Muscle layer of colon (tissue), 2 donors: ENCODE data around the gene NEAT1.
"Not testable (repeated sequence)": the region's sequence is repeated elsewhere in the genome, so short reads cannot be mapped to it uniquely, and the experiment has no call there.

Experiments
- H3K27ac ChIP-seq: one replicate; pipeline ENCODE4 v1.7.0; 2013; ENCODE audit warnings: low read depth, mild to moderate bottlenecking, low read length, moderate library complexity
- H3K27me3 ChIP-seq, 2 donors: one replicate each; pipeline ENCODE4 v1.7.0; 2013; ENCODE audit warnings: low read length in 2 of 2, mild to moderate bottlenecking in 2 of 2; ENCODE audit not compliant: insufficient read depth in 2 of 2, control insufficient read depth in 1 of 2
- H3K36me3 ChIP-seq: one replicate; pipeline ENCODE4 v1.7.0; 2013; ENCODE audit warnings: mild to moderate bottlenecking, low read length; ENCODE audit not compliant: insufficient read depth
- H3K4me1 ChIP-seq: one replicate; pipeline ENCODE4 v1.7.0; 2013; ENCODE audit warnings: mild to moderate bottlenecking, low read length; ENCODE audit not compliant: insufficient read depth
- H3K4me3 ChIP-seq, 2 donors: one replicate each; pipeline ENCODE4 v1.7.0; 2013; ENCODE audit warnings: low read length in 2 of 2, low read depth in 1 of 2, mild to moderate bottlenecking in 1 of 2, moderate library complexity in 1 of 2
- H3K9ac ChIP-seq: one replicate; pipeline ENCODE4 v1.7.0; 2013; ENCODE audit warnings: low read length
- H3K9me3 ChIP-seq: one replicate; pipeline ENCODE4 v1.7.0; 2013; ENCODE audit warnings: mild to moderate bottlenecking, low read length
- donor health status: abdominal sarcoma.
- donor health status: Adenocarcinoma of cecum.

The NEAT1 gene

DNA sequence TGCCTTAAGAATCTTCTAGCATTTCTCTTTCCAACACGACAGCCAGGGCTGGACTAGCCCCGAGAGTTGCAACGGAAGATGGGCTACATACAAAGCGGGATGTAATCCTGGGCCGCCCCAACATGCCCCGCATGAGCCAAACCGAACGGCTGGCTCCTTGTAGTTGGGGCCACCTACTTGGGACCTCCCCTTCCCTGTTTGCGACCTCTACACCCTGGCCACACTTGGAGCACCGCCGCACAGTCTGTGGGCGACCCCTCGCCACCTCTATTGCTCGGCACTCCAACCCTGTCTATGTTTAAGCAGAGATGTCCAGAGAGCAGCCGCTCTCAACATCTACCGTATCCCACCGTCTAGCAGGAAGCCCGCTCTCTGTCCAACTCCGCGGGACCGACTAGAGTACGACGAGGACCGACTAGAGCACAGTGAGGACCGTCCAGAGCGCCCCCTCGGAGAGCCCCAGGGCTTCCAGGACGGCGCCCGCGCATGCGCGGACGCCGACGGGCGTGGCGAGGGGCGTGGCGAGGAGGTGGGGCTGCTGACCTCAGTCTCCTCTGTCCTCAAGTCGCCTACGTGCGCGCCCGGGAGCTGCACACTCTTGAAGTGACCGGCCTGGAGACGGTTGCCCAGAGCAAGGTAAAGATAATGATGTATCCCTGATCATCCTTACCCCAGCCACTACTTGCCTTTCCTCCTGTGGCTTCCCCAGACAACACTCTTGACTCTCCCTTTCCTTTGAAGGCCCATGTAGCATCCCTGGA, 32.3 kb downstream of the NEAT1 start:
- Histone ChIP-seq H3K27ac (peak overlapping the region; percentile 62), H3K4me1 (peaks cover 7% of the 10 kb centered on the region), H3K4me3 (peak overlapping the region; percentile 39 to 77), H3K36me3 (no peaks in the 10 kb centered on the region), H3K27me3 (no peaks in the 10 kb centered on the region), H3K9me3 (no peaks in the 10 kb centered on the region), H3K9ac (peak overlapping the region; percentile 73)

GRCh38 chr11:65456418-65456817, 33.8 kb downstream of the NEAT1 start:
- Histone ChIP-seq H3K27ac (no peak overlapping the region), H3K27me3 (no peaks in the 10 kb centered on the region), H3K9me3 (no peaks in the 10 kb centered on the region), H3K4me1 (peaks cover 7% of the 10 kb centered on the region), H3K4me3 (no peak overlapping the region), H3K36me3 (no peaks in the 10 kb centered on the region), H3K9ac (no peak overlapping the region)

DNA sequence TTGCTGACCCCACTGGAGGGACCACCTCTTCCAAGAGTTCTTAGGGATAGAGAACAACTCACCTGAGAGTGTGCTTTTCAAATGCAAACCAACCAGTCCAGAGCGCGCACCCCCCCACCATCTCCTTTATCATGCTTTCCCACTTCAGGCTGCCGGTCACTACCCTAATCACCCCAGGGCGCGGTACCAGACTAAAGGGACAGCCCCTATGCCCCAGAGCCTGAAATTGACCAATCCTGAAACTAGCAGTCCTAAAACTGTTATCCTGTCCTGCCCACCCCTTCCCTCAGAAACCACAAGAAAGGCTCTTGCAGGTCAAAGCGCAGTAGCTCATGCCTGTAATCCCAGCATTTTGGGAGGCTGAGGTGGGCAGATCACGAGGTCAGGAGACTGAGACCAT, 37.0 kb downstream of the NEAT1 start:
- no peaks in the 10 kb centered on the region for H3K9me3 ChIP-seq
- no peak overlapping the region for H3K4me3 ChIP-seq
- no peaks in the 10 kb centered on the region for H3K27me3 ChIP-seq
- no peak overlapping the region for H3K9ac ChIP-seq
- H3K4me1 ChIP-seq, result peaks cover 5% of the 10 kb centered on the region
- H3K27ac ChIP-seq, result no peak overlapping the region
- no peaks in the 10 kb centered on the region for H3K36me3 ChIP-seq

DNA sequence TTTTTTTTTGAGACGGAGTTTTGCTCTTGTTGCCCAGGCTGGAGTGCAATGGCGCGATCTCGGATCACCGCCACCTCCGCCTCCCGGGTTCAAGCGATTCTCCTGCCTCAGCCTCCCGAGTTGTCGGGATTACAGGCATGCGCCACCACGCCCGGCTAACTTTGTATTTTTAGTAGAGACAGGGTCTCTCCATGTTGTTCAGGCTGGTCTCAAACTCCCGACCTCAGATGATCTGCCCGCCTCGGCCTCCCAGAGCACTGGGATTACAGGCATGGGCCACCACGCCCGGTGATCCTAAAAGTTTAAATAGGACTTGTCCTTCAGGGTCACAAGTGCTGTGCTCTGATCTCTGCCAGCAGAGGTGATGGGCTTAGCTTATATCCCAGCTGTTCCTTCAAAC, 42.9 kb downstream of the NEAT1 start:
- not testable (repeated sequence) for H3K36me3 ChIP-seq, H3K4me1 ChIP-seq, H3K27me3 ChIP-seq, H3K9ac ChIP-seq, H3K27ac ChIP-seq, H3K9me3 ChIP-seq, H3K4me3 ChIP-seq

DNA sequence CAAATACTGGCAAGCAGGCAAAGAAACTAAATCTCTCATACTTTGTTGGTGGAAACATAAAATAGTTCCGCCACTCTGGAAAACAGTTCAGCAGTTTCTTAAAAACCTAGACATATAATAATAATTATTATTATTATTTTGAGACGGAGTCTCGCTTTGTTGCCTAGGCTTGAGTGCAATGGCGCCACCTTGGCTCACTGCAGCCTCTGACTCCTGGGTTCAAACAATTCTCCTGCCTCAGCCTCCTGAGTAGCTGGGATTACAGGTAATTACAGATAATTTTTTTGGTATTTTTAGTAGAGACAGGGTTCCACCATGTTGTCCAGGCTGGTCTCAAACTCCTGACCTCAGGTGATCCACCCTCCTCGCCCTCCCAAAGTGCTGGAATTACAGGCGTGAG, 44.7 kb downstream of the NEAT1 start:
- H3K27me3 ChIP-seq, H3K27ac ChIP-seq, H3K36me3 ChIP-seq, H3K9me3 ChIP-seq, H3K9ac ChIP-seq, H3K4me3 ChIP-seq: not testable (repeated sequence)
- H3K4me1 ChIP-seq, result peaks cover 14% of the 10 kb centered on the region

GRCh38 chr11:65468874-65469333, 46.3 kb downstream of the NEAT1 start:
- Histone ChIP-seq H3K27ac (no peak overlapping the region), H3K9ac (no peak overlapping the region), H3K4me3 (no peak overlapping the region), H3K27me3 (no peaks in the 10 kb centered on the region), H3K9me3 (no peaks in the 10 kb centered on the region), H3K4me1 (peaks cover 23% of the 10 kb centered on the region), H3K36me3 (no peaks in the 10 kb centered on the region)

DNA sequence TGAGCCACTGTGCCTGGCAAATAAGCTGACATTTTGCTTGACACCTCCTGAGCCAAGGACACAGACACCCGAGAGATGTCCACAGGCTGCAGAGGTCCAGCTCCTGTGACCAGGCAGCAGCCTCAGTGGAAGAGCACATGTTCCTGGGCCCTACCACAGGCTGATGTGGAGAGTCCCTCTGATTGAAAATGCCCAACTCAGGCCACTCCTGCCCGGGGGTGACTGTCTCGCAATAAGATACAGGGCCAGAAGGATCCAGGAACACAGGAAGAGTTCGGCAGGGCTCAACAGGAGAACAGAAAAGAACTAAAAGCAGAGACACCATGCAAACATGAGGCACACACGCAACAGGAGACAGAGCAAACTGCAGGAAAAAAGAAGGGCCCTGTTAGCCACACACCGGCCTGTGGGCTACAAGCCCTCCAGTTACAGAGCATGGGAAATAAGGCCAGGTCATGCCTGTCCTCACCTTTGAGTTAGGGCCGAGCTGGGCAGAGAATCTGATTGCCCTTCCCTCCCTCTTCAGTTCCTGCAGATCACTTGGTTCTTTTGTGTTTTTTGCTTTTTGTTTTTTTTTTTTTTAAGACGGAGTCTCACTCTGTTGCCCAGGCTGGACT, 47.9 kb downstream of the NEAT1 start:
- Histone ChIP-seq H3K36me3 (no peaks in the 10 kb centered on the region), H3K9me3 (no peaks in the 10 kb centered on the region), H3K27me3 (no peaks in the 10 kb centered on the region), H3K27ac (peak overlapping the region; percentile 86), H3K4me3 (no peak overlapping the region), H3K9ac (peak overlapping the region; percentile 82), H3K4me1 (peaks cover 23% of the 10 kb centered on the region)

DNA sequence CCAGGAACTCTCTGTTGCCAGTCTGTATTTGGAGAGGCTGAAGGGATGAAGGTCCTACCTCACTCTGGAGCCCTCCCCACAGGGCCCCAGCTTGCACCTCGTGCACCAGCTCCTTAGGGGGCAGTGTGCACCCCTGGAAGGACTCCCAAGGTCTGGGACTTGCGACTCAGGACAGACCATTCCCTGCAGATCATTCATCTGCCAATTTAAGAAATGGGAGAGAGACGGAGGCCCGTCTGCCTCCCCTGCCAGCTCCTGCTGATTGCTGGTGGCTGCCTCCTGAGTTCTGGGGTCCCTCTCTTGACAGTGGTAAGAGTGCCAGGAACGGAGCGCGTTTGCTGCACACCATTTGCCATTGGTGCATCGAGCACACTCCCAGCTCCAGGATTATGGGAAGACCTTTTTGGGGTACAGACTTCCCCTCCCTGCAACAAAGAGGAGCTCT, 48.9 kb downstream of the NEAT1 start:
- Histone ChIP-seq H3K36me3 (no peaks in the 10 kb centered on the region), H3K27me3 (no peaks in the 10 kb centered on the region), H3K9me3 (no peaks in the 10 kb centered on the region), H3K27ac (peak overlapping the region; percentile 86), H3K4me3 (peak overlapping the region; percentile 2 to 54), H3K4me1 (peaks cover 27% of the 10 kb centered on the region), H3K9ac (peak overlapping the region; percentile 82)

DNA sequence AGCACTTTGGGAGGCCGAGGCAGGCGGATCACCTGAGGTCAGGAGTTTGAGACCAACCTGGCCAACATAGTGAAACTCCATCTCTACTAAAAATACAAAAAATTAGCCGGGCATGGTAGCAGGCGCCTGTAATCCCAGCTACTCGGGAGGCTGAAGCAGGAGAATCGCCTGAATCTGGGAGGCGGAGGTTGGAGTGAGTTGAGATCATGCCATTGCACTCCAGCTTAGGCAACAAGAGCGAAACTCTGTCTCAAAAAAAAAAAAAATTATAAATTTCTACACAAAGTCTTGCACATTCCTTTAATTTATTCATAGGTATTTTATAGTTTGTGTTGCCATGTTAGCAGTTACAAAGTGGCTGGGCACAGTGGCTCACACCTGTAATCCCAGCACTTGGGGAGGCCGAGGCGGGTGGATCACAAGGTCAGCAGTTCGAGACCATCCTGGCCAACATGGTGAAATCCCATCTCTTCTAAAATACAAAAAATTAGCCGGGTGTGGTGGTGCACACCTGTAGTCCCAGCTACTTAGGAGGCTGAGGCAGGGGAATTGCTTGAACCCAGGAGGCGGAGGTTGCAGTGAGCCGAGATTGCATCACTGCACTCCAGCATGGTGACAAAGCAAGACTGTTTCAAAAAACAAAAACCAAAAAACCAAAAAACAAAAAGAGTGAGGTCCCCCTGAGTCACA, 50.1 kb downstream of the NEAT1 start:
- peak overlapping the region; percentile 86 for H3K27ac ChIP-seq
- not testable (repeated sequence) for H3K9ac ChIP-seq, H3K27me3 ChIP-seq, H3K36me3 ChIP-seq, H3K9me3 ChIP-seq, H3K4me3 ChIP-seq
- peaks cover 30% of the 10 kb centered on the region for H3K4me1 ChIP-seq

GRCh38 chr11:65473278-65473860, 50.8 kb downstream of the NEAT1 start:
- Histone ChIP-seq H3K9me3 (no peaks in the 10 kb centered on the region), H3K4me1 (peaks cover 32% of the 10 kb centered on the region), H3K9ac (no peak overlapping the region), H3K27me3 (no peaks in the 10 kb centered on the region), H3K4me3 (no peak overlapping the region), H3K36me3 (no peaks in the 10 kb centered on the region), H3K27ac (peak overlapping the region; percentile 86)

GRCh38 chr11:65474864-65475263, 52.3 kb downstream of the NEAT1 start:
- H3K27ac ChIP-seq, result peak overlapping the region; percentile 14
- H3K36me3 ChIP-seq, result no peaks in the 10 kb centered on the region
- H3K4me3 ChIP-seq, result no peak overlapping the region
- no peaks in the 10 kb centered on the region for H3K9me3 ChIP-seq
- H3K27me3 ChIP-seq, result no peaks in the 10 kb centered on the region
- H3K4me1 ChIP-seq, result peaks cover 47% of the 10 kb centered on the region
- no peak overlapping the region for H3K9ac ChIP-seq
